ENCODE data around the gene LOXL1.

The LOXL1 gene

DNA sequence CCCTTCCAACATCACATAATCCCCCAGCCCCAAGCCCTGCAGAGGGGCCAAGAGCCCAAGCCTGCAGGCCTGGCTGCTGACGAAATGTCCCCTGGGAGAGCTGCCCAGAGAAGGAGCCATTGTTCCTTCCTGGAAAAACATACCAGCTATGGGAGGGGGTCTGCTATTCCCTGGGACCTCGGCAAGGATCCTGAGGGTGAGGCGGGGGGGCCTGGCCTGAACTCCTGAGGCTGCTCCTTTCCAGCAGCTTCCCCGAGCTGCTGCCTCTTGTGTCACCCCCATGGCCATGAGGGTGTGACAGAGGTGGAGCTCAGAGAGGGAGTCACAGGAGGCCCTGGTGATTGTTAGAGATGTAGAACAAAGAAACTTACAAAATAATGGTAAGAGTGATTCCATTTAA lies 12.9 kb downstream of the LOXL1 start:
- no peak for DNase-seq (ENCODE audit: low read depth)

DNA sequence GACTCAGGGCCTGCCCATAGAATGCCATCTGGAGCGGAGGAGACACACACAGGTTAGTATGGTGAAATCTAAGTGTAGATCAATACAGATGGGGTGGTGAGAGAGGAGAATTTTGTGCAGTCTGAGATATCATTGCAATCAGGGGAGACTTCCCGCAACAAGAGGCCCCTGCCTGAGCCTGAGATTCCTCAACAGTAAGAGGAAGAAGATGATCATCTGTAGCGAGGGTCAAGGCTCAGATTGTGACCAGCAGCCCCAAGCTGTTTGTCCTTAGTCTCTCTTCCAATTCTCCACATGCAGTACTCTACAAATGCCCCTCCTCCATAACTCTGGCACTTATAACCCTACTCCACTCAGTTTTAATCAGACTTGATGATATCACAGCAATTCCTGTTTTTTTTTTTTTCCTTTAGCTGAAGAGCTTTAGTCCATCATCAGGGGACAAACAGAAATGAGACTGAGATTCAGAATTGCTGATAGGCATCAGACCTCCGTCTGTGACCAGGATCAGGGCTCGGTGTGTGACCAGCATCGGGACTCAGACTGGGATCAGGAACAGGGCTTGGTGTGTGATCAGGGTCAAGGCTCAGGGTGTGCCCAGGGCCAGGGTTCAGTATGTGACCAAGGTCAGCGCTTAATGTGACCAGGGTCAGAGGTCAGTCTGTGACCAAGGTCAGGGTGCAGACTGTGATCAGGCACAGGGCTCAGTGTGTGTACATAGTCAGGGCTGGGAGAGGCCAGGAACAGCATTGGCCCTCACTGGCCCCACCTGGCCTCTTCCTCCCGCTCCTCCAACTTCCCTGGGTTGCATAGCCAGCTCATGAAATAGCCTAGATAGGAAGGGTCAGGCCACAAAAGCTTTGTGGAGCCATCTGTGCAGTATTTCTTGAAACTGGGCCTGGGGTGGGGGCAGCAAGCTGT lies 14.1 kb downstream of the LOXL1 start:
- DNase-seq (ENCODE audit: low read depth) = no peak

DNA sequence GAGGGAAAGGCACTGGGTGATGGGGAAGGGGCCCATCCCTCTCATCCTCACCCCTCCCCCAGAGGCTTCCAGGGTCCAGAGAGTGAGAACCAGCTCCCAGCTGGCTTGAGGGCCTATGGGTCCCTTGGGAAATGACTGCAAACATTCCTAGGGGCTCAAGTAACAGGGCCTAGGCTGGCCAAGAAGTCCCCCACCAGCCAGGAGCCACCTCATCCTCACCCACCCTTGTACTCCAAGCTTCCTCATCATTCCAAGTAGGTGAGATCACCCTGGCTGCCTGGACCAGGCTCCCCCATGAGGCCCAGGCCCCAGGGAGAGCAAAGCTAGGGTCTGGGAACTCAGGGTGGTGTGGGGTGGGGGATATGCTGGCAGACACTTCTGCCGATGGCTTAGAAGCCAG lies 14.8 kb downstream of the LOXL1 start:
- peak; percentile 88 for DNase-seq (ENCODE audit: low read depth)

DNA sequence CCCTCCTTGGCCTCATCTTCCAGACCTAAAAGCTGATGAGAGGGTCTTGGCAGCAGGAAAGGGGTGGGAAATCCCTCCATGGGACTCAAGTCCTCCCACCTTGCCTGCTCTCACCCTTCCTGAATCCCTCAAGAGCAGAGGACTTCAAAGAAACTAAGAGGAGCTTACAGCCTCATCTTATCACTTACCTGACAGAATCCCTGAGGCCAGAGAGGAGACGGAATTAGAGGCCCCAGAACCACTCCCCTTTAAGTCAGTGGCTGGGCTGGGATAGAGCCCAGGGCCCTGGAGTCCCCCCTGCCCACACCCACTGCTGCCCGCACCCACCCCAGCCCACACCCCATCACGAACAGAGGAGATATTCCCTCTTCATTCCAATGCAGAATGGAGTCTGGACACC lies 15.2 kb downstream of the LOXL1 start:
- no peak for DNase-seq (ENCODE audit: low read depth)

DNA sequence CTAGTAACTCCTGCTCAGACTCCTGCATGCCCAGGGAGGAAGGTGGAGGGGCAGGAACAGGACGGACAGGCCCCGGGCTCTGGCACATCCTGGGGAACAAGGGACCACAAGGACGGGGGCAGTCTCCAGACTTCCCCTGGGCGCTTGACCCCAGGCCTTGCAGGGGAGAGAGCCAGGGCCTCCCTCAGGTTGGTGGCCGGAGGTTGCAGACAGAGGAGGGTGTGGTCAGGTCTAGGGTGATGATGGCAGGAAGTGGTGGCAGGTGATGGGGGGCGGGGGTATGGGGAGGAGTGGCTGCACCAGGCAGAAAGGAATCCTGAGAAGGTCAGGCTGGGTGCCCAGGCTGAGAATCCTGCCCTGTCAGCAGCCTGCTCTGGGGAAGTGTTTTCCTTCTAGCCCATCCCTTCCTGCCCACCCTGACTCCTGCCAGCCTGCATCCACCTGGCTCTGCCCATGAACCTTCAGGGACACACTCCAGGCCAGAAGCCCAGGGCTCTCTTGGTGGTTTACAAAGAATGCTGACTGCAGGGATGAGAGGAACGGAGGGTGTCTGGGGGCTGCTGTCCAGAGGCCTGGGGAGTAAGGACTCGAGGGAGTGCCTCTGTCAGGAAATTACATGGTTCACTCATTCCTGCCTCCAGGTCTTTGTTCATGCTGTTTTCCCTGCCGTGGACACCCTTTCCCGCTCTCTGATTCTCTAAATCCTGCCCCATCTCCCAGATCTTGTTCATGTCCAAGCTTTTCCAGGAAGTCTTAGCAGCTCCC lies 15.8 kb downstream of the LOXL1 start:
- DNase-seq (ENCODE audit: low read depth) = no peak

DNA sequence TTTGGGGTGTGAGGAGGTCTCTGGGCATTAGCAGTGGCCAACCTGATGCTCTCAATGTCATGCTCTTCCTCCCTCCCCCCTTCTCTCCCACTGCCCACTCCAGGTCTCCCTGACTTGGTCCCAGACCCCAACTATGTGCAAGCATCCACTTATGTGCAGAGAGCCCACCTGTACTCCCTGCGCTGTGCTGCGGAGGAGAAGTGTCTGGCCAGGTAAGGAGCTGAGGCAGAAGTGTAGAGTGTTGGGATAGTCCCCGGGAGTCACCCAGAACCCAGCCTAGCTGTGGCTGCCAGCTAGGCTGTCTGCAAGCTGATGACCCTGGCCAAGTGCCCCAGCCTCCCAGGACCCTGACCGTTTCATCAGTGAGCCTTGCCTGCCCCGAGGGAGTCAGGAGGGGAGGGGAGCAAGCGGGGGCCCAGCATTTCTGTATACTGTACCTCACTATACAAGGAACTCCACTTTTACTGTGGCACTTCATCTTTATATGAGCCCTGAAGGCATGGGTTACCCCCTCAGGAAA lies 16.5 kb downstream of the LOXL1 start:
- DNase-seq (ENCODE audit: low read depth) = no peak

DNA sequence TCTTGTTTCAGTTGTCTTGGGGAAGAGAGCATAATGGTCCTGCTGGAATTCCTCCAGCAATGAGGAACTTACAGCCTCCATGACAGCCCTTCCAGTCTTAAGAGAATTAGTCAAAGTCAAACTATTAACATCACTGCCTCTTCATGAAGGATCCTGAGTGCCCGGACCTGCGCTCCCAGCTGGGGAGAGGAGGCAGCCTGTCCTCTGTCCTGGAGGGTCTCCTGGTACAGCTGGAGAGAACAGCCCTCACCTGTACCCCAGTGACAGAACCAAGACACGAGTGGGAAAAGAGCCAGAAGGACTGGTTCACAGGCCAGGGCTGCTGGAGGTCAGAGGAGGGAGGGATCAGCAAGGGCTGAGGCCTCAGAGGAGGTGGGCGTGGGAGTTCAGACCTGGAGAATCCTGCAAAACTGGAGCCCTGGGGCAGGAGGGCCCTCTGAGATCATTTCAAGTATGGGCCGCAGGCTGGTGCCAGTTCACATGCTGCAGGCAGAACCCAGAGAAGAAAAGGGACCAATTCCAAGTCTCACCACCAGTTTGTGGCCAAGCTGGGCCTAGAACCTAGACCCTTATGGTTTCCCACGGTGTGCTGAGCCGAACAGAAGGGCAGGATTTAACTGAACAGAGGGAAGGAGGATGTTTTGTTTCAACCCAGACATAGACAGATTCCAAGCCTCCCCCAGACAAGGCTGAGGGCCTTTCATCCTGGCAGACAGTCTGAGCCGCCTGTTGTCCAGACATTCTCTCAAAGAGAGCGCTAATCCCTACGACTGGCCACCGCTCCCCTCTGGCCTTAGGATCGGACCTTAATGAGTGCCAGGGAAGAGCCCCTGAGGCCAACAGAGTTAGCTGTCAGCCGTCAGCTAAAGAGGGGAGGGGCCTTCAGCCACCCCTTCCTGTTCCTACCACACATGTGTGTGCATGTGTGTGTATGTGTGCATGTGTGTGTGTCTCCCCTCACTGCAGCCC lies 18.2 kb downstream of the LOXL1 start:
- no peak for DNase-seq (ENCODE audit: low read depth)

DNA sequence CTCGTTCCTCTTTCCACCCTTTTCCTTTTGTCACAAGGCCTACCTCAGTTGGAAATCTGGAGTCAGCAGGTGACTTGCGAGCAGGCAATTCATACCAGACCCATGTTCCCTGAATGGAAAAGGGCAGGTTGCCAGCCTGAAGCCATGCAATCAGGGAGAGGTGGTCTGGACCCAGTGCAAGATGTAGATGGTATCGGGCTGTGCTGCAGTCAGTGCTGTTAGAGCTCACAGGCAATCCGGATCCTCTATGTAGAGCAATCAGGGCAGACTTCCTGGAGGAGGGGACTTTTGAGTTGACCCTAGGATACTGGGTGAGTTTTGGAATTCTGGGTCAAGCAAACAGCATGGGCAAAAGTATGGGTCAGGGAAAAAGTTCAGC lies 18.9 kb downstream of the LOXL1 start:
- no peak for DNase-seq (ENCODE audit: low read depth)

DNA sequence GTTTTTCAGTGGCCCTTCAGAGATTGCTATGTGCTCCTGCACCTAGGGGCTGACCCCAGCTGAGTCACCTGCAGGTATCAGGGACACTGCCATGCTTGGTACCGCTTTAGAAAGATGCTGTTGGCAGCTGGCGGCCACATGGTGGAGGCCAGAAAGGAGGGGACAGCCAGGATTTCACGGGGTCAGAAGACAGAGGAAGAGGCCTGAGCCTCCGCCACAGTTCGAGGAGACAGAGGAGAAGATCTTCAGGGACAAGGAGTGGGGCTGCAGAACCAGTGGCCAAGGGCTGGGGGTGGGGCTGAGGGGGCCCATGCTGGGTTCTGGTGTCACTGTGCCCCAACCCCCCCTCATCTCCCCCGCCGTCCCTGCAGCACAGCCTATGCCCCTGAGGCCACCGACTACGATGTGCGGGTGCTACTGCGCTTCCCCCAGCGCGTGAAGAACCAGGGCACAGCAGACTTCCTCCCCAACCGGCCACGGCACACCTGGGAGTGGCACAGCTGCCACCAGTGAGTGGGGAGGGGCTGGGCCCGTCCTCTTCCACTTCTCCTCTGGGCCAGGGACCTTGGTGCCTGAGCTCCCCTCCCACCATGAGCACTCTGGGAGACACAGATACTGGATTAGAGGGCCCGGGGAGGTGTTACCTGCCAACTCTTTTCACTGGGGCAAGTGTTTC lies 19.9 kb downstream of the LOXL1 start:
- no peak for DNase-seq (ENCODE audit: low read depth)

DNA sequence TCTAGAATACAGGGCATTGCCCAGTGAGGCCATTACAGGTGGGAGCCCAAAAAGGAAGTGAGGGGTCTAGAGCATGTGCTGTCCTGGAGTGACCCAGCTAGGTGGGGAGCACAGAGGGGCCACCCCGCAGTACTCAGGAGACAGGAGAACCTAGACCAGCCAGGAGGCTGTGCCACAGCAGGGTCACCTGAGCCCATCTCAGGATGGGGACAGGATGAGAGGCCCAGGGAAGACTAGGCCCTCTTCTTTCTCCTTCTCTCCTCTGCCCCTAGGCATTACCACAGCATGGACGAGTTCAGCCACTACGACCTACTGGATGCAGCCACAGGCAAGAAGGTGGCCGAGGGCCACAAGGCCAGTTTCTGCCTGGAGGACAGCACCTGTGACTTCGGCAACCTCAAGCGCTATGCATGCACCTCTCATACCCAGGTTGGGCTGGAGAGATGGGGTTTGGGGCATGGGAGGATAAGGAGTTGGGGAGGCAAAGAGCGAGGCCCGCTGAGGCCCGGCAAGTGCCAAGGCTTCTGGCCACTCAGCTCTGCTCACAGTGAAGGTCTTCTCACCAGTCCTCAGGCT lies 20.6 kb downstream of the LOXL1 start:
- DNase-seq (ENCODE audit: low read depth) = no peak

DNA sequence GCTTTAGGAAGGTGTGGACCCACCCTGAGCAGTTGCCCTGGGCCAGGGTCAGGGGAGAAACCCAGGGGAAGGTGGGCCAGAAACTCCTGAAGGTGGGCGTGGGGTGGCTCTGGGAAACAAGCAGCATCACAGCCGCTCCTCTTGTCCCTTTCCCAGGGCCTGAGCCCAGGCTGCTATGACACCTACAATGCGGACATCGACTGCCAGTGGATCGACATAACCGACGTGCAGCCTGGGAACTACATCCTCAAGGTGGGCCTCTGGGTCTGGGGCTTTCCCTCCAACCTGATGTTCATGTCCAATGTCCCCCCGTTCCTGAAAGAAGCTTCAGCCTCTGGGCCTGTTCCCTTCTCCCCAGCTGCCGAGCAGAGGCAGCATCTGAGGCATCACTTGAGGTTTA lies 21.4 kb downstream of the LOXL1 start:
- no peak for DNase-seq (ENCODE audit: low read depth)

DNA sequence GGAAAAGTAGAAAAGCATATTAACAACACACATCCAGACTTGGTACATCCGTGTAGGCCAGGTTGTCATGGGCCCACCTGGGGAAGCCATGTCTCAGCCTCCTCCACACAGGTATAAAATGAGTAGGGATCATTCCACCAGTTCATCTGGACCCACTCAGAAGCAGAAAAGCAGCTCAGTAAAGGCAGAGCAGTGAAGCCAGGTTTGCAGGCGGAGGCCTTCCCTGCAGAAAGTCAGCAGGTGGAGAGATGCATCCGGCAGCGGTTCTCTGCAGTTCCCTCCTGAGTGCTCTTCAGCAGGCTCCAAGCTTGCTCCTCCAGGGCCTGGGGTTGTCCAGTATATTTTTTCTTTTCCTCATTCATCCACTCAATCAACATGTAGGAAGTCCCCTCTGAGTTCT lies 22.1 kb downstream of the LOXL1 start:
- no peak for DNase-seq (ENCODE audit: low read depth)

DNA sequence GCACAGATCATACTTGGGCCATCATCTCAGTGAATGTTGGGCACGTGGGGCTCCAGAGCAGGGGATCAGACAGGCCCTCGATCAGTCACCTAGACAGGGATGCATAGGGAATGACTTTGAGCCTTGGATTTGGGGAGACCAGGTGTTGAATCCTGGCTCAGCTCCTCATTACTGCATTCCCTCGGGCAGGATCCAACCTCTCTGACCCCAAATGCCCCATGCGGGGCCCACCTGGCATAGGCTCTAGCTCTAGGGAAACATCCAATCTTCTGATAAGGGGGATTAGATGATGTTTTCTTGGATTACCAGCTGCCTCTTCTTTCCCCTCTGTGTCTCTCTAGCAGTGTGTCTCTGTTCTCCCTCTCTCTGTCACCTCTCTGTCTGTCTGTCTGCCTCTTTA lies 22.7 kb downstream of the LOXL1 start:
- no peak for DNase-seq (ENCODE audit: low read depth)

DNA sequence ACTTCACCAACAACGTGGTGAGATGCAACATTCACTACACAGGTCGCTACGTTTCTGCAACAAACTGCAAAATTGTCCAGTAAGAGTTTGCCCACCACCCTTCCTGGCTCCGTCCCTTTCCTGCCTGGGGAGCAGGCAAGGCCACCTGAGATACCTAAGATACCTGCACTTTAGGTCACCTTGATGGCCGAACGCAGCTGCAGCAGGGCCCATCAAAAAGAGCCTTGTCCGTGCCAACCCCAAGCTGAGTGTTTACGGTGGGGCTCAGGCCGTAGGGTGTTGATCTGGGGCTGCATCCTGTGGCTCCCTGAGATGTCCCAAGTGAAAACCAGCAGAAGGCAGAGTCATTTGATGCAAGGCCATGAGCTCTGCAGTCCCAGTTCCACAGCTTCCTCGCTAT lies 23.2 kb downstream of the LOXL1 start:
- DNase-seq (ENCODE audit: low read depth) = no peak

DNA sequence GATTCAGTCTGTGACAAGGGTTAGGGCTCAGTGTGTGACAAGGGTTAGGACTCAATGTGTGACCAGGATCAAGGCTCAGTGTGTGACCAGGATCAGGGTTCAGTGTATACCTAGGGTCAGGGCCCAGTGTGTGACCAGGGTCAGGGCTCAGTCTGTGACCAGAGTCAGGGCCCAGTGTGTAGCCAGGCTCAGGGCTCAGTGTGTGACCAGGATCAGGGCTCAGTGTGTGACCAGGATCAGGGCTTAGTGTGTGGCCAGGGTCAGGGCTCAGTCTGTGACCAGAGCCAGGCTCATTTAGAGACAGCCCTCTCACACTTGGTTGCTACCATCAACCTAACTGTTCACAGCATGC lies 24.2 kb downstream of the LOXL1 start:
- DNase-seq (ENCODE audit: low read depth) = no peak

DNA sequence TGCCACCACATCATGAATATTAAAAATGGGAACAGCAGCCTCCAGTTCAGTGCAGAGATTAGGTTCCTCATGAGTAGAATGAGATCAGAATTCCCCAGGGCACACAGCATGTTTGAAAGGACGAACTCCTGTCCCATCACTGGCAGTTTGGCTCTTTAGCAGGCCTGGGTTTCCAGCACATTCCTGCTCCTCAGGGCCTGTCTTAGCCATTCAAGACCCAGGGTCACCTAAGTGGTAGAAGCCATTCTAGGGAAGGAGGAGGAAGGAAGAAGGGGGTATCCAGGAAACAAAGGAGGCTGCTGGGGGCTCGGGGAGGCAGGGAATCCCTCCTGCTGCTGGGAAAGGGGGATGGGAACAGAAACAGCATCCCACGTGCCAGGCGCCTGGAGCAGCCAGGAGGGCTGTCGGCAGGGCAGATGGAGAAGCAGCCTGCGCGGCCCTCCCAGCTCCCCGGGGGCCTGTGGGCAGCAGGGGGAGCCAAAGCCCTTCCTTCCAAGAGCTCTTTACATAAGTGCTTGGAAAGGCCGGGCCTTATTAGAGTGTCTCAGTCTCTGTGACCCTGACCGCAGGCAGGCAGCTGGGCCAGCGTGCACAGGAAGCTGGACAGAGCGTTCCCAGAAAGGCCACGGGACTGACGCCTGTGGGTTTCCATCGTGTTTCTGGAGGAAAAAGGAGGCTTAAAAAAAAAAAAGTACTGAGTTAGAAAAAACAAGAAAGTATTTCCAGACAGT lies 24.7 kb downstream of the LOXL1 start:
- DNase-seq (ENCODE audit: low read depth) = peak; percentile 99

DNA sequence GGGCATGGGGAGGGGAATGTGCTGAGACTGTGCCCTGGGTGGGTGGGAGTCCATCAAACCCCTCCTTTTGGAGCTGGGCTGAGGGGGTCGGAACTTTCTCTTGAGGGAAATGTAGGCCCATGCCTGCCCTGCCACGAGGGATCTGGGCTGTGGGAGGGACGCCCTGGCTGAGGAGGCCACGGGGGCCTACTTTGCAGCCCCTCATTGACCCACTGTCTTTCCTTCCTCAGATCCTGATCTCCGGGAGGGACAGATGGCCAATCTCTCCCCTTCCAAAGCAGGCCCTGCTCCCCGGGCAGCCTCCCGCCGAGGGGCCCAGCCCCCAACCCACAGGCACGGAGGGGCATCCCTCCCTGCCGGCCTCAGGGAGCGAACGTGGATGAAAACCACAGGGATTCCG lies 25.3 kb downstream of the LOXL1 start:
- no peak for DNase-seq (ENCODE audit: low read depth)

DNA sequence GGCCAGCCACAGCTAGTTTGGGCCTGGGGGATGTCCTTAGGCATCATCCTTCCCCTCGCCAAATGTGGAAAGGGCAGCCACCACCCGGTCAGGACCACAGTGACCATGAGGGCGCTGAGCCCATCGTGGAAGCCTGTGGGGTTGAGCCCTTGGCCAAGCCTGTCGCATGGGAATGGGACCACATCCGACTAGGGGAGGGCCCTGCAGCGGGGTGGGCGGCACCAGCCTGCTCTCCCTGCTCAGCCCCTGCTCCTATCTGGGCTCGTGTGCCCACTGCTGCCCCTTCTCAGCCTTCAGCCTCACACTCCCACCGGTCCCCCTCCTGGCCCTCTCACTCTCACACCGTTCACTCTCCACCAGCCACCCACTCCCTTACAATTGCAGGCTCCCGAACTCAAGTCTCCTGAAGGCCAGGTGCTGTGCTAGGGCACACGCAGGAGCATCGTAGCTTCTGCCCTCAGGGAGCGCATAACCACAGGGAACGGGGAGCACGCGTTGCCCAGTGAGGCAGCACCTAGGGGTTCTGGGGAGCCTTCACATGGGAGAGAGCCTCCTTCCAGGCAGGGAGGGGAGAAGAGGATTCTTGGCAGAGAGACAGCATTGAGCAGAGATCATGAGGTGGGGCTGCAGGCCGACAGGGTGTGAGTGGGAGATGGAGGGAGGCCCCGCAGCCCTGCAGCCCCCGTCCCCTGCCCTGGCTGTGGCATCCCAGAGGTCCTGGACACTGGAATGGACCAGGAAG lies 26.1 kb downstream of the LOXL1 start:
- DNase-seq (ENCODE audit: low read depth) = no peak

DNA sequence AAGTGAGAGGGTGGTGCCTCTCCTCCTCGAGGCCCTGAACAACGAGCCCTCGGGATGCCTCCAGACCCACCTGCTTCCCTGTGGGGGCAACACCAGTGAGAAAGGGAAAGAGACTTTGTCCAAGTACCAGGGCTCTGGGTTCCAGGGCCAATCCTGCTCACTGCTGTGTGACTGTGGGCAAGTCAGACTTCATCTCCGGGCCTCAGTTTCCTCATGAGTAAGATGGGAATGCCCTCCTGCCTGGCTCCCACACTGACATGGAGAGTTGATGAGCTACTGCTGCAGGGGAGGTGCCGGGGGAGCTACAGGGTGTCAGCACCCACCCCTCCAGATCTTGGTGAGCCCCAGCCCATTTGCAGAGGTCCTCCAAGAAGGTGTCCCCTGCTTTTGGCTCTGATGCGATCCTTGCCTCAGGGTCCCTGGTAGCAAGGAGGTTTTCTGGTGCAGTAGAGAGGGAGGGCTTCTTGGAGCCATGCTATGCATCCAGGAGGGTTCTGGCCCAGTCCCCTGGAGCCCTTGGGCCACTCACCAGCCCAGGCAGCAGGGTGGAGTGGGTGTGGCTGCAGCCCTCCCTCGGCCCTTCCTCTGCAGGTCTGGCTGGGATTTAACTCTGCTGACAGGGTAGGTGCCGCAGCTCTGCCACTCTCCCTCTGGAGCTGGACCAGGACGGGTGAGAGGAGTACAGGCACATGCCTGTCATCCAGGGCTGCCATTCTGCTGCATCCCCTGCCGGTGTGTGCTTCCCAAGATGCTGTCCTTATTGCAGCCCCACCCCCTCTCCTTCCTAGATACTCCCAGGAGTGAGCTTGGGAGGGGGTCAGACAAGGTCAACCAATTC lies 26.9 kb downstream of the LOXL1 start:
- no peak for DNase-seq (ENCODE audit: low read depth)
